Omental fat pad (tissue), 4 donors: ENCODE results near the gene NYAP1. TPM values are rescaled to one million over a fixed set of nuclear protein-coding genes. Genes with fewer than 3 reads are reported as not detected.
"Not testable (repeated sequence)": the region's sequence is repeated elsewhere in the genome, so short reads cannot be mapped to it uniquely, and the experiment has no call there.

Source experiments
- ATAC-seq: fragments of 150-250 bp; one replicate; pipeline ENCODE4 v1.9.1; 2016; ENCODE audit warnings: mild to moderate bottlenecking, moderate library complexity; ENCODE audit not compliant: low FRiP score
- DNase-seq: peaks from one replicate; pipeline ENCODE4 v3.0.0-alpha.2; 2019; ENCODE audit warnings: low spot score
- CTCF ChIP-seq, 3 donors: fragments of 450-650 bp; IDR thresholded peaks; one replicate each; pipeline ENCODE4 v1.5.1; 2016 to 2017; ENCODE audit warnings: antibody characterized with exemption in 3 of 3, mild to moderate bottlenecking in 3 of 3, moderate library complexity in 2 of 3
- total RNA-seq, 4 donors: library from RNA; depleted of rRNA; stranded (reverse); fragments of >200 nt; gene quantifications; one replicate each; pipeline ENCODE4 v1.1.0, GENCODE V29; 2016

NYAP1 gene
- total RNA-seq, 4 donors from 2014 or later: 0.63 to 3.6 (median 2.1) TPM

GRCh38 chr7:100520138-100520537 lies 36.4 kb downstream of the NYAP1 start:
- no peak for TF ChIP-seq CTCF (IDR thresholded peaks at IDR 0.05)
- no peak for DNase-seq
- ATAC-seq: no peak

GRCh38 chr7:100521076-100521475 lies 37.3 kb downstream of the NYAP1 start:
- no peak for TF ChIP-seq CTCF (IDR thresholded peaks at IDR 0.05)
- ATAC-seq (no peak), DNase-seq (no peak)

- not testable (repeated sequence) for DNase-seq, ATAC-seq
Measured at GRCh38 chr7:100521909-100522593, 38.3 kb downstream of the NYAP1 start.

- DNase-seq, ATAC-seq: not testable (repeated sequence)
Measured at GRCh38 chr7:100523192-100523591, 39.5 kb downstream of the NYAP1 start.

- not testable (repeated sequence) for DNase-seq, ATAC-seq
Measured at GRCh38 chr7:100528108-100528866, 44.6 kb downstream of the NYAP1 start.

- no peak for DNase-seq
- TF ChIP-seq CTCF (IDR thresholded peaks at IDR 0.05): no peak
- no peak for ATAC-seq
Measured at GRCh38 chr7:100532165-100533022, 48.7 kb downstream of the NYAP1 start.

GRCh38 chr7:100535982-100536381 lies 52.3 kb downstream of the NYAP1 start:
- not testable (repeated sequence) for DNase-seq, ATAC-seq

GRCh38 chr7:100536695-100537094 lies 53.0 kb downstream of the NYAP1 start:
- ATAC-seq, DNase-seq: not testable (repeated sequence)

GRCh38 chr7:100538348-100538653 lies 54.6 kb downstream of the NYAP1 start:
- DNase-seq (no peak), ATAC-seq (peak; percentile 1)
- TF ChIP-seq CTCF (IDR thresholded peaks at IDR 0.05): no peak
